Stimulated activated CD8-positive, alpha-beta memory T cell treated with anti-CD3 and anti-CD28 coated beads, Interleukin-12 subunit alpha, Interleukin-12 subunit beta, amount 100 ng/mL, for 4 hours (primary cell): ENCODE results near the gene RABL3.
"Not testable (repeated sequence)": the region's sequence is repeated elsewhere in the genome, so short reads cannot be mapped to it uniquely, and the experiment has no call there.

Experiments
- DNase-seq: peaks from one replicate; pipeline ENCODE4 v3.0.0-alpha.2; 2020; ENCODE audit warnings: low read depth

RABL3 gene

GRCh38 chr3:120682095-120682681 is 60.1 kb downstream of the RABL3 start, which contains the start of gene HGD:
Gene HGD, minus strand, starts transcription at chr3:120682239. Its CDS starts 128 bp downstream, at chr3:120682111.
- no peak for DNase-seq

- DNase-seq = no peak
Observed at GRCh38 chr3:120681506-120682038, 60.7 kb downstream of the RABL3 start.

DNA sequence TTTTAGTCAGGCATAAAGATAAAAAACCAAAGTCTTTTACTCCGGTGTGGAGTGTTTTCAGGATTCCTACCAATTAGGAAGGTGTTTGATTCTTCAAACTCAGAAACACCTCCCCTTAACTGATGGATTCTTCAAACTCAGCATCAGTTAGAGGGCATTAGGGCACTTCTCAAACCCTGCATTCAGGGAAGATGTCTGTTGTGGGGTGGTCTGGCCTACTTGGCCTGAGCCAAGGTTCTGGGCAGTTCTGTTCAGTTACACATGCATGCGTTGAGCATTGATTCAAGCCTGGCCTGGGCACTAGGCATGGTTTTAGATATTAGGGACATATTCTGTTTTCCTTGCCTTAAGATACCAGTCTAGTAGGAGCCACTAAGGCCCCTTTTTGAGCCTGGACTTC is 61.3 kb downstream of the RABL3 start:
- no peak for DNase-seq

GRCh38 chr3:120680193-120680894 is 62.0 kb downstream of the RABL3 start:
- DNase-seq = no peak

GRCh38 chr3:120678984-120679383 is 63.3 kb downstream of the RABL3 start:
- DNase-seq = no peak

GRCh38 chr3:120678331-120678947 is 63.9 kb downstream of the RABL3 start:
- DNase-seq = no peak

DNA sequence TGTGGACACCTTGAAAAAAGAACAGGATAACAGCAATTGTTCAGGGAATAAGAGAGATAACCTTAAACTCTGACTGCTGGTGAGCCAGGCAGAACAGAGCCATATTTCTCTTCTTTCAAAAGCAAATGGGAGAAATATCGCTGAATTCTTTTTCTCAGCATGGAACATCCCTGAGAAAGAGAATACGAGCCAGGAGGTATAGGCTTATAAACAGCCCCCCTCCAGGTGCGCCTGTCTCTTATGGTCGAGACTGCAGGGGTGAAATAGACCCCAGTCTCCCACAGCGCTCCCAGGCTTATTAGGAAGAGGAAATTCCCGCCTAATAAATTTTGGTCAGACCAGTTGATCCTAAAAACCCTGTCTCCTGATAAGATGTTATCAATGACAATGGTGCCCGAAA is 65.1 kb downstream of the RABL3 start:
- DNase-seq = not testable (repeated sequence)

- DNase-seq = no peak
Observed at GRCh38 chr3:120673116-120673515, 69.2 kb downstream of the RABL3 start.

GRCh38 chr3:120670576-120670975 is 71.7 kb downstream of the RABL3 start:
- no peak for DNase-seq

DNA sequence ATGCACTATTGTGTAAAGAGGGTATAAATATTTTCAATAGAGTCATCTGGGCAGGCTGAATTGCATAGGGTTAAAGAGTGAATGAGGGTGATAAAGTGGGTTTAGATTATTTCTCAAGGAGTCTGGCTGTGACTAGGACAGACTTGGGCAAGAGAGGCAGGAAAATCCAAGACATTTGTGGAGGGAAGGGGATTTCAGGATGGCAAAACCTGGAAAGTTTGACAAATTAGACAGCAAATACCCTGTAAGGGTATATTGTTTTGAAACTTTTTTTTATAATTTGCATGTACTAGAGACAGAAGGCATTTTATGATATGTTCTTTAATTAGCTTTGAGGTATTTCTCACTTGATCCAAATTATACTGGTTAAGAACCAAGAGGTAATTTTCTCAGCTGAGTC is 77.4 kb downstream of the RABL3 start:
- DNase-seq = no peak

- no peak for DNase-seq
Observed at GRCh38 chr3:120661945-120662344, 80.4 kb downstream of the RABL3 start.

DNA sequence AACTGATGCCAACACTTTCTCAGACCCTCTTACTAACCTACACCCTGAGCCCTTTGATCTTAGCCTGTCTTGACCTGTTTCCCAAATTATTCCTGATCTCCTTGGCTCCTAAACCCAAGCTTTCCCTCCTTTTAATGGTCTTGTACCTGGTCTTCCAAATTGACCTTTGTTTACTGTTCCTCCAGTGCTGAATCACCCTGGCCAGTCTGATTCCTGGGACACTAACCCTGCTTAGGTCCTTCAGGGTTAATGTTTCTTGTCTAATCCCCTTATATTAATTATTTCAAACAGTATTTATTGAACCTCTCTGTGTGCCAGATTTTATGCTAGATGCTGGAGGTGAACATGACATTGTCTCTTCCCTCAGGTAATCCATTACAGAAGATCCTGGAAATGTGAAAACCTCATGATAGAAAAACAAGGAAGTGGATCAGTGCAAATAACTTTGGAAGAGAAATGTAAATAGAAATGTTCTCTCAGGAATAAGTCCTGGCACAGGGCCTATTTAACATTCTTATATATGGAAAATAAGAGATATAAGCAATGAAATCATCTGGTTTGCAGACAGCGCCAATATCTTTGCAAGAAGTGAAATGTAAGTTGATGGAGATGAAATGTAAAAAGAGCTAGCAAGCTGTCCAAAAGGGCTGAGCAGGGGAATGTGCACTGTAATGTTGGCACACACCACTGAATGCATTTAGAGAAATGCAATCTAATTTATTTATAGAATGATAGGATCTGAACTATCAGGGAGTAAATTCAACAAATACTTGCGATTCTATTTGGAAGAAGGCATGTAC is 81.0 kb downstream of the RABL3 start:
- DNase-seq = no peak

GRCh38 chr3:120659834-120660233 is 82.5 kb downstream of the RABL3 start:
- no peak for DNase-seq

DNA sequence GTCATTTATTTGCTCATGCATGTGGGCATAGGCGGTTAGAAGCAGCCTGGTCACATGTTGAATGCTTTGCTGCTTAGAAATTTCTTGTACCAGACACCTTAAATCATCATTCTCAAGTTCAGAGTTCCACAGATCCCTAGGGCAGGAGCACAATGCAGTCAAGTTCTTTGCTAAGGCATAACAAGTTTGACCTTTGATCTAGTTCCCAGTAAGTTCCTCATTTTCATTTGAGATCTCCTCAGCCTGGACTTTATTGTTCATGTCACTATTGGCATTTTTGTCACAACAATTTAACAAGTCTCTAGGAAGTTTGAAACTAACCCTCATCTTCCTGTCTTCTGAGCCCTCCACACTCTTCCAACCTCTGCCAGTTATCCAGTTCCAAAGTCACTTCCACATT is 83.0 kb downstream of the RABL3 start:
- no peak for DNase-seq

GRCh38 chr3:120652896-120653545 is 89.3 kb downstream of the RABL3 start:
- DNase-seq = no peak

DNA sequence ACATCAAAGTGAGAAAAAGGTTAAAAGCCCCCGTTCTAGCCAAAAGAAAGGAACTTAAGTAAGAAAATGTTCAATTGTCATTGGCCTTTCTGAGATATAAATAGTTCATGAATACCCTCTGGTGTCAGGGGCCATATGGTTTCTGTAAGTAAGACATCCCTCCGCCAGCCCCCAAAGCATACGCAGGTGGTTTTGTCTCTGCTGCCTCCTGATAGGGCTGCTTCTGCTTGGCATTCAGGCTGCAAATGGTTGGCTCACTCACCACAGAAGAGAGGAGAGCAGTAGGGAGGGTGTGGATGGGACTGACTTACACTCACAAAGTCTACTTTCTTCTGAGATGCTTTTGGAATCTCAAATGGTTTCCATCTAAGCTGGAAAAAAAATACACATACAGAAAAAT is 90.0 kb downstream of the RABL3 start:
- no peak for DNase-seq

DNA sequence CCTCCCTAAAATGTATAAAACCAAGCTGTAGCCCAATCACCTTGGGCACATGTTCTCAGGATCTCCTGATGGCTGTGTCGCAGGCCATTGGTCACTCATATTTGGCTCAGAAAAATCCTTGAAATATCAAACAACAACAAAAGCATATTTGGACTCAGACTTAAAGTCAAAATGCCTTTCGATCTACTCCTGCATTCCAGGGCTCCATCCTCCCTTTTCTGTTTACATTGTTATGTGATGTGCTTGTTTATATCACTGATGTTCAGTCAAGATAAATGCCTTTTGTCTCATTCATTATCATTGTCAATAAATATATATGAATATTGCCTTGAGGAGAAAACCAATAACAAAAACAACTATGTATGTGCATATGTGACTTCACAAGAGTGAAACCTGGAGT is 92.0 kb downstream of the RABL3 start:
- no peak for DNase-seq

GRCh38 chr3:120649830-120650233 is 92.5 kb downstream of the RABL3 start:
- DNase-seq = no peak

DNA sequence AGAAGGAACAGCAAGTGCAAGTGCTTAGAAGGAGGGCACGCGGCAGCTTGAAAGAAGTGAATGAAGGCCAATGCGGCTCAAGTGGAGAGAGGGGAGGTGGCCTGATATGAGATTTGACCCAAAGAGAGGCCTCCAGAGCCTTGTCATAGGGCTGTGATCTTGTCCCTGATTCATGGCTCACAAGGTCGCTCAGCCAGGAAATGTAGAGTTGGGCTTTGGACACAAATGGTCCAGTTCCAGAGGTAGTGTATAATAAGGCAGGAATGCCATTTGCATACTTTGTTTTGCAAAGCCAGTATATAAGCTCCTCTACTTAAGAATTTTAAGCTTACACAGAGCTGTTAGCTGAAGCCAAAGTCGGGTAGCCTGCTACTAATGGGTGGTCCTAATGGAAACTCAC is 94.0 kb downstream of the RABL3 start:
- DNase-seq = no peak

GRCh38 chr3:120646771-120647432 is 95.4 kb downstream of the RABL3 start:
- no peak for DNase-seq

DNA sequence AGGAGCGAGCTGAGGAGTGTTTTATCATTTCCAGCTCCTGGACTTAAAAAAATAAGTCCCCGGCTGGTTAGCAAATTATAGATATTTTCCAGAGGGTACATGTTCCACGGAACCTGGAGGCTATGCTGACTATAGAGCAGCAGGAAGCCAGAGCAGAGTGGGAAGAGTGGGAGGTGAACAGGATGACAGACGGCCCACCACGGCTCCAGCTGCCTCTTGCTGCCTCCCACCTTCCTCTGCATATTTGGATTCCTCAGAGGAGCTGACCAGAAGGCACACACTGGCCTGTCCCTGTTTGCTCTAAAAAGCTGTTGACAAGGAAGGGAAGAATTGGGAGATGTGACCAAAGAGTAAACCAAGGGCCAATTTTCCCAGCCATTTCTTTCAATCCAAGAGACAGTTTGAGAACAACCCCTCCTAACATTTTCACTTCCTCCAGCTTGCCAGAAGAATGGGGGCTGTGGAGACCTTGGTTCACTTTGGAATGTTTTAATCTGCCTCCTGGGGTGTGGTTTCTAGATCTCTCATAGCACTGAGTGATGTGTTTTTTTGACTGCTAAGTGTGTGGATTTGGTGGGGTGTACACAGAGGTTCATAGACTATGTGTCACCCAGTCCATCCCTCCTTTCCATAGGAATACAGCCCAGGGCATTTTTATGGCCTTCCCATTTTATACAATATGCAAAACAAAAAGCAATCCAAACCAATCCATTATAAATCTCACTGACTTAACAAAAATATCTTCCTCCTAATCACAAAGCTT is 97.1 kb downstream of the RABL3 start:
- DNase-seq = no peak
